HG03378 (cell line): ENCODE data around the gene COTL1.

Source experiments
- ATAC-seq: cut with Tn5 transposase; IDR thresholded peaks from one replicate; pipeline ENCODE4 v1.9.1; 2021; ENCODE audit warnings: mild to moderate bottlenecking, moderate library complexity; ENCODE audit not compliant: unreplicated experiment

Gene COTL1

GRCh38 chr16:84614968-84615813 lies 2.7 kb downstream of the COTL1 start:
- ATAC-seq, result no peak

- ATAC-seq, result no peak
Observed at GRCh38 chr16:84614623-84614967, 3.3 kb downstream of the COTL1 start.

- no peak for ATAC-seq
Observed at GRCh38 chr16:84614073-84614459, 3.8 kb downstream of the COTL1 start.

GRCh38 chr16:84613408-84614072 lies 4.3 kb downstream of the COTL1 start:
- no peak for ATAC-seq

GRCh38 chr16:84612686-84613085 lies 5.2 kb downstream of the COTL1 start:
- no peak for ATAC-seq

GRCh38 chr16:84611041-84611440 lies 6.8 kb downstream of the COTL1 start:
- no peak for ATAC-seq

GRCh38 chr16:84610376-84610775 lies 7.5 kb downstream of the COTL1 start:
- no peak for ATAC-seq

GRCh38 chr16:84609563-84610177 lies 8.2 kb downstream of the COTL1 start:
- no peak for ATAC-seq

- ATAC-seq, result no peak
Observed at GRCh38 chr16:84608282-84608681, 9.6 kb downstream of the COTL1 start.

- peak; percentile 61 for ATAC-seq
Observed at GRCh38 chr16:84607694-84608093, 10.2 kb downstream of the COTL1 start.

GRCh38 chr16:84607061-84607460 lies 10.8 kb downstream of the COTL1 start:
- ATAC-seq, result no peak

- no peak for ATAC-seq
Observed at GRCh38 chr16:84606081-84606875, 11.6 kb downstream of the COTL1 start.

- no peak for ATAC-seq
Observed at GRCh38 chr16:84605339-84605848, 12.5 kb downstream of the COTL1 start.

GRCh38 chr16:84604477-84605013 lies 13.3 kb downstream of the COTL1 start:
- no peak for ATAC-seq

- no peak for ATAC-seq
Observed at GRCh38 chr16:84603940-84604339, 13.9 kb downstream of the COTL1 start.

- ATAC-seq, result no peak
Observed at GRCh38 chr16:84603140-84603816, 14.6 kb downstream of the COTL1 start.

GRCh38 chr16:84600343-84601229 lies 17.3 kb downstream of the COTL1 start:
- ATAC-seq, result peak; percentile 70

GRCh38 chr16:84599521-84600202 lies 18.2 kb downstream of the COTL1 start:
- no peak for ATAC-seq

GRCh38 chr16:84598360-84598759 lies 19.5 kb downstream of the COTL1 start:
- no peak for ATAC-seq
